HFFc6 (cell line): Measurements from ENCODE around the gene SEL1L. TPM values are rescaled to one million over a fixed set of nuclear protein-coding genes. Genes with fewer than 3 reads are reported as not detected.
A peak's percentile ranks its signal among the peaks of the same experiment; 100 is the strongest.
"Not testable (repeated sequence)": the region's sequence is repeated elsewhere in the genome, so short reads cannot be mapped to it uniquely, and the experiment has no call there.

Experiments used
- DNase-seq: peaks from one replicate; pipeline ENCODE4 v3.0.0-alpha.2; 2018
- H3K27ac Mint-ChIP-seq: 2 replicates; pipeline ENCODE4 v1.8.0; 2020; ENCODE audit warnings: mild to moderate bottlenecking, mixed read lengths
- H3K27me3 Mint-ChIP-seq: 2 replicates; pipeline ENCODE4 v1.8.0; 2021; ENCODE audit warnings: mild to moderate bottlenecking, moderate library complexity, mixed read lengths; ENCODE audit not compliant: insufficient read depth
- H3K36me3 Mint-ChIP-seq: 2 replicates; pipeline ENCODE4 v1.8.0; 2021; ENCODE audit warnings: low read depth, mixed read lengths
- H3K4me1 Mint-ChIP-seq: 2 replicates; pipeline ENCODE4 v1.8.0; 2020; ENCODE audit warnings: low read depth, mixed read lengths
- H3K4me3 Mint-ChIP-seq: 2 replicates; pipeline ENCODE4 v1.8.0; 2020; ENCODE audit warnings: mild to moderate bottlenecking, moderate library complexity, mixed read lengths
- H3K9me3 Mint-ChIP-seq: 2 replicates; pipeline ENCODE4 v1.8.0; 2020; ENCODE audit warnings: mild to moderate bottlenecking, mixed read lengths
- total RNA-seq, 6 experiments: library from RNA; stranded (reverse); fragmentation: NEBNext Ultra II Directional; extraction: Animal tissue kit (Norgen Biotek cat#: 25700); gene quantifications; 2 replicates in 1 of 6; 3 replicates in 5 of 6; pipeline ENCODE4 v1.2.3, GENCODE V29; 2021
- TF ChIP-seq, protein P1 (sequence below): fragments of 200-600 bp; sonication (generic); IDR thresholded peaks from 2 replicates; pipeline ENCODE4 v1.5.0; 2021; ENCODE audit warnings: antibody characterized with exemption, mild to moderate bottlenecking

The SEL1L gene
- total RNA-seq, 6 experiments from 2014 or later = 84.1 to 101 (median 98.4) TPM

DNA sequence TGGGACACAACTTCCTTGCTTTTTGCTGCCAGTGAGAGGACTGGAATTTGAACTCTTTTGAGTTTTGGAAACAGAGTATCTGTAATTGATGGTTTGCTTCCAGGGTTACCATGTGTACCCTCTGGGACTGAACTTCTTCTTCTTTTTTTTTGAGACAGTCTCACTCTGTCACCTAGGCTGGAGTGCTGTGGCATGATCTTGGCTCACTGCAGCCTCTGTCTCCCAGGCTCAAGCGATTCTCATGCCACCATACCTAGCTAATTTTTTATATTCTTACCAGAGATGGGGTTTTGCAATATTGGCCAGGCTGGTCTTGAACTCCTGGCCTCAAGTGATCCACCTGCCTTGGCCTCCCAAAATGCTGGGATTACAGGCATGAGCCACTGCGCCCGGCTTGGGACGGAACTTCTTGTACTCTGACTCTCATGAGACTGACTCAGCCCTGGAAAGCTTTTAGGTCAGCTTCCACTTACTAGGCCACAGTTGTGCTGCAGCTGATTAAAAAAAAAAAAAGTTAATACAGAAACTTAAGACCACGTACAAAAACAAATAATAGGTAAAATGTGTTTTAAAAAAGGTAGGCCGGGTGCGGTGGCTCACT is 15.8 kb downstream of the SEL1L start:
- peaks cover 29% of the 10 kb centered on the region for H3K4me1 Mint-ChIP-seq
- TF ChIP-seq, protein P1, sequence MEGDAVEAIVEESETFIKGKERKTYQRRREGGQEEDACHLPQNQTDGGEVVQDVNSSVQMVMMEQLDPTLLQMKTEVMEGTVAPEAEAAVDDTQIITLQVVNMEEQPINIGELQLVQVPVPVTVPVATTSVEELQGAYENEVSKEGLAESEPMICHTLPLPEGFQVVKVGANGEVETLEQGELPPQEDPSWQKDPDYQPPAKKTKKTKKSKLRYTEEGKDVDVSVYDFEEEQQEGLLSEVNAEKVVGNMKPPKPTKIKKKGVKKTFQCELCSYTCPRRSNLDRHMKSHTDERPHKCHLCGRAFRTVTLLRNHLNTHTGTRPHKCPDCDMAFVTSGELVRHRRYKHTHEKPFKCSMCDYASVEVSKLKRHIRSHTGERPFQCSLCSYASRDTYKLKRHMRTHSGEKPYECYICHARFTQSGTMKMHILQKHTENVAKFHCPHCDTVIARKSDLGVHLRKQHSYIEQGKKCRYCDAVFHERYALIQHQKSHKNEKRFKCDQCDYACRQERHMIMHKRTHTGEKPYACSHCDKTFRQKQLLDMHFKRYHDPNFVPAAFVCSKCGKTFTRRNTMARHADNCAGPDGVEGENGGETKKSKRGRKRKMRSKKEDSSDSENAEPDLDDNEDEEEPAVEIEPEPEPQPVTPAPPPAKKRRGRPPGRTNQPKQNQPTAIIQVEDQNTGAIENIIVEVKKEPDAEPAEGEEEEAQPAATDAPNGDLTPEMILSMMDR = no peak
- peak; percentile 12 for DNase-seq
- no peaks in the 10 kb centered on the region for H3K9me3 Mint-ChIP-seq
- H3K4me3 Mint-ChIP-seq = peak overlapping the region; percentile 51
- peak overlapping the region; percentile 76 for H3K27ac Mint-ChIP-seq
- no peaks in the 10 kb centered on the region for H3K27me3 Mint-ChIP-seq
- peaks cover 23% of the 10 kb centered on the region for H3K36me3 Mint-ChIP-seq

DNA sequence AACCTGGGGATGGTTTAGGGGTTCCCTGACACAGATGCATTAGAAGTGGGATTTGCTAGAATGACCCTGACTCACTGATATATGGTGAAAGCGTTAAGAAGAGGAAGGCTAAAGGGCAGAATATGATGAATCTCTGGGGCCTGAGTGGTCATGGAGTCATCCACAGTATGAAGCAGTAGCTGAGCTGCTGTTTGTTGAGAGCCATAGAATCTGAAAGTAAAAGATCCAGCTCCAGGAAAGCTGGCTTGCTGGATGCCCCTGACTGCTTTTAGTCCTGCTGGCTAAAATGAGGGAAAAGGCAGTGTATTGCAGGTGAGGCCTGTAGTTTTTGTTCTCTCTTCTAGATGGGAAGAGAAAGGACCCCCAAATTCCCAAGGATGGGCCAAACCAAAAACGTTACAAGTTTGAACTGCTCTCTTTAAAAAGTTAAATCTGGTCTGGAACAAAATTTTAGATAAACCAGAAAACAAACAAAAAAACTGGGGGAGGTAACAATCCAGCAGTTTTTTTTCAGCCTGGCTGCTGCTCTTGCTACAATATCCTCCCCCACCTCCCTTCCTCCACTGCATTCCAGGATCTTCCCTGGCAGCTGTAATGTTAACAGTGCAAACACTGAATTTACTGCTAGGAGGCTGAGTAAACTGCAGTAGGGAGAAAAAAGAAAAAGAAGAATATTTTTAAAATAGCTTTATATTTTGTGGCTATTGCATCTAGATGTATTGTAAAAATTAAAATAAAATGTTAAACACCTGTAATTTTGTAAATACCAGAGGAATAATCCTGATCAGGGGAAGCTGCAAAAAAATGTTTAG is 16.5 kb downstream of the SEL1L start:
- Mint-ChIP-seq H3K4me1 (peaks cover 29% of the 10 kb centered on the region), H3K27me3 (no peaks in the 10 kb centered on the region), H3K36me3 (peaks cover 23% of the 10 kb centered on the region), H3K27ac (peak overlapping the region; percentile 76), H3K4me3 (peak overlapping the region; percentile 53), H3K9me3 (no peaks in the 10 kb centered on the region)
- peak; percentile 52 for DNase-seq
- TF ChIP-seq, protein P1 = no peak

DNA sequence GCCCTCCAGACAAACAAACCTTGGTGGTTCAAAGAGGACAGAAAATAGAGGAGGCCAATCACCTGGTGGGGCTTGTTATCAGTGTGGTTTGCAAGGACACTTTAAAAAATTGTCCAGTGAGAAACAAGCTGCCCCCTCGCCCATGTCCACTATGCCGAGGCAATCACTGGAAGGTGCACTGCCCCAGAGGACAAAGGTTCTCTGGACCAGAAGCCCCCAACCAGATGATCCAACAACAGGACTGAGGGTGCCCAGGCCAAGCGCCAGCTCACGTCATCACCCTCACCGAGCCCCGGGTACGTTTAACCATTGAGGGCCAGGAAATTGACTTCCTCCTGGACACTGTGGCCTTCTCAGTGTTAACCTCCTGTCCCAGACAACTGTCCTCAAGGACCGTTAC is 17.7 kb downstream of the SEL1L start:
- DNase-seq, H3K27me3 Mint-ChIP-seq, H3K27ac Mint-ChIP-seq, H3K4me3 Mint-ChIP-seq, H3K9me3 Mint-ChIP-seq: not testable (repeated sequence)
- peaks cover 23% of the 10 kb centered on the region for H3K36me3 Mint-ChIP-seq
- H3K4me1 Mint-ChIP-seq = peaks cover 29% of the 10 kb centered on the region

DNA sequence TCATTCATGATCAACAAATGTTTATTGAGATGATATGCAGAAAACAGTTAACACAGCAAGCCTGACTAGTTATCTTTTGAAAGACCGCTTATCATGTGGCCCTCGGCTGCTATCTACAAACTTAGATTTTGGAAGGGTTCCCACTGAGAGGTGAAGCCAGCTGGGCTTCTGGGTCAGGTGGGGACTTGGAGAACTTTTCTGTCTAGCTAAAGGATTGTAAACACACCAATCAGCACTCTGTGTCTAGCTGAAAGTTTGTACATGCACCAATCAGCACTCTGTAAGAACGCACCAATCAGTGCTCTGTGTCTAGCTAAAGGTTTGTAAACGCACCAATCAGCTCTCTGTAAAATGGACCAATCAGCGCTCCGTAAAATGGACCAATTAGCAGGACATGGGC is 20.8 kb downstream of the SEL1L start:
- not testable (repeated sequence) for H3K9me3 Mint-ChIP-seq, H3K27me3 Mint-ChIP-seq, H3K27ac Mint-ChIP-seq, DNase-seq, H3K4me3 Mint-ChIP-seq
- H3K36me3 Mint-ChIP-seq = peaks cover 23% of the 10 kb centered on the region
- H3K4me1 Mint-ChIP-seq = peaks cover 27% of the 10 kb centered on the region

DNA sequence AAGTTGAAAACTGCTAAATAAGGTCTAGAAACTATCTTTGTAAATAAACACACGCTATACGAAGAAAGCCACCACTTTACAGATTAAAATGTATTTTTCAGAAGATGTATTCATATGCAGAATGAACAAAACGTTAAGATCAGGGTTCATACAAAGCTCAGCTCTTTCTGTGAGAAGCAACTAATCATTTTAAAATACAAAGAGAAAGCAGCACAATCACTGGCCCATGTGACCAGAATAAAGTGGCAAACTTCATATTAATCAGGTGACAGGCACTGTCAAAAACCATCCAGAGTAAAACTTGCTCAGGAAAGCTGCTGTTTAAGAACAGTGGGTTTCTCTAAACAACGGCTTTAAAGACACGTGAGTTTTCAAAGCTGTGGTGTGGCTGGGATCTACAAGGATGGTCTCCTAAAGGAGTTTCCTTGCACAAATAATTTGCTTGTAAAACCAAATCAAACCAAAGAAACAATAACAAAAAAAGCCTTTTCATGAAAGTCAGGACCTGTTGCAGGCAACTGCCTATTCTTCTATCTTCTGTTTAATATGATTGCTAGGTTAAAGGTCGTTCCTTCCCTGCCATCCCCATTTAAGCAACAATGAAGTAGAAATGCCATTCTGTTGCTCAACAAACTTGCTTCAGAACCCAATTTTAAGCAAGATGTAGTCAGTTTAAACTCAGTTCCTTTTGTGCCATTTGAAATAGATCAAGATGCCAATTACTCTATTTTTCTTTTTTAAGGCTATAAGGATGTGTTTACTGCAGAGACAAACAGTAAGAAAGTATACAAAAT is 22.3 kb downstream of the SEL1L start:
- peaks cover 28% of the 10 kb centered on the region for H3K36me3 Mint-ChIP-seq
- no peaks in the 10 kb centered on the region for H3K9me3 Mint-ChIP-seq
- peaks cover 2% of the 10 kb centered on the region; the same call in 1 of the 2 replicates for H3K27me3 Mint-ChIP-seq
- H3K4me1 Mint-ChIP-seq = peaks cover 13% of the 10 kb centered on the region
- no peak for DNase-seq
- TF ChIP-seq, protein P1 = no peak
- no peak overlapping the region for H3K27ac Mint-ChIP-seq
- H3K4me3 Mint-ChIP-seq = no peak overlapping the region

DNA sequence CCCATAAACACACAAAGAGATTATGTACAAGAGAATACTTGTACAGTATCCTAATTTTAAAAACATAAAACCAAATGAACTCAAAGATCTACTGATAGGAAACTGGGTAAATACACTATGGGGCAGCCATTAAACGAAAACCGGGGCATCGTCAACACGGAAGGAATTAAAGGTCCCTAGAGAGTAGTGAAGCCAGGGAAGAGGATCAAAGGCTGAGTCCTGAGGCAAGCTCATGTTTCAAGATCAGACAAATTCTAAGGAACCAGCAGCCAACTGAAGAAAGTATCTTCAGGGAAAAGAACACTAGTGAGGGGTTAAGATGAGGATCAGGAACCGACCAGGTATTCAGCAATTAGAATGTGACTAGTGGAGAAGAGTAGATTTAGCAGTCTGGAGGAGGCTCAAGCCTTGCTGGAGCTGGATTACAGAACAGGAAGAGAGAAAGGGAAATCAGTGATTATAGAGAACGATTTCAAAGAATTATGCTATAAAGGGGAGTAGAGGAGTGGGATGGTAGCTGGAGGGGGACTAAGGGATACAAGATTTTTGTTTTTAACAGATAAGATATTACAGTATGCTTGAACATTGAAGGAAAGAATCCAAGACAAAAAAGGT is 23.7 kb downstream of the SEL1L start:
- Mint-ChIP-seq H3K27me3 (peaks cover 2% of the 10 kb centered on the region; the same call in 1 of the 2 replicates), H3K4me3 (no peak overlapping the region; the same call in 1 of the 2 replicates), H3K36me3 (peaks cover 35% of the 10 kb centered on the region), H3K9me3 (no peaks in the 10 kb centered on the region), H3K4me1 (peaks cover 13% of the 10 kb centered on the region), H3K27ac (peak overlapping the region; percentile 8; the same call in 1 of the 2 replicates)
- TF ChIP-seq, protein P1 = no peak
- DNase-seq = no peak
